ENCODE results near the gene MRPL58.

Gene MRPL58

GRCh38 chr17:75063626-75064025 is 51.2 kb downstream of the MRPL58 start:
- Histone ChIP-seq H2AFZ (ENCODE audit: insufficient read depth, low read length, poor library complexity) (no peak overlapping the region), H2BK120ac (ENCODE audit: insufficient read depth, low read length, poor library complexity) (no peak overlapping the region), H3K14ac (ENCODE audit: low read length) (no peak overlapping the region), H3K18ac (ENCODE audit: low read length) (no peak overlapping the region), H3K27ac (ENCODE audit: low read depth, low read length) (no peak overlapping the region), H3K9ac (ENCODE audit: low read length) (no peak overlapping the region), H2AK5ac (ENCODE audit: low read length) (no peak overlapping the region), H3K79me1 (ENCODE audit: low read length) (no peaks in the 10 kb centered on the region), H3K27me3 (ENCODE audit: insufficient read depth, low read length) (no peaks in the 10 kb centered on the region), H3K36me3 (ENCODE audit: control insufficient read depth in 1 of 2, insufficient read depth in 2 of 2, low read length in 2 of 2) (peaks cover 46 to 57% of the 10 kb centered on the region in 2 experiments), H3K9me3 (ENCODE audit: insufficient read depth, low read depth, low read length) (no peaks in the 10 kb centered on the region), H2BK5ac (ENCODE audit: low read depth, low read length, poor library complexity) (no peak overlapping the region), H3K4me2 (ENCODE audit: low read length) (no peak overlapping the region), H4K8ac (ENCODE audit: low read depth, low read length) (no peak overlapping the region), H3K79me2 (ENCODE audit: control insufficient read depth, insufficient read depth, low read length, poor library complexity) (no peaks in the 10 kb centered on the region), H4K91ac (ENCODE audit: low read depth, low read length) (no peak overlapping the region), H3K4ac (ENCODE audit: low read depth, low read length) (no peak overlapping the region), H3K4me1 (ENCODE audit: control insufficient read depth in 1 of 2, insufficient read depth in 2 of 2, low read length in 2 of 2) (no peaks in the 10 kb centered on the region), H3K23ac (ENCODE audit: low read length) (no peak overlapping the region), H2BK12ac (ENCODE audit: low read length) (no peak overlapping the region), H3K4me3 (ENCODE audit: low read depth, low read length) (no peak overlapping the region), H4K12ac (ENCODE audit: low read depth, low read length) (no peak overlapping the region)
- DNase-seq, result no peak
- WGBS (ENCODE audit: extremely low coverage, insufficient coverage, insufficient read length), result no CpG with 5 or more reads among the region's 3 CpGs

DNA sequence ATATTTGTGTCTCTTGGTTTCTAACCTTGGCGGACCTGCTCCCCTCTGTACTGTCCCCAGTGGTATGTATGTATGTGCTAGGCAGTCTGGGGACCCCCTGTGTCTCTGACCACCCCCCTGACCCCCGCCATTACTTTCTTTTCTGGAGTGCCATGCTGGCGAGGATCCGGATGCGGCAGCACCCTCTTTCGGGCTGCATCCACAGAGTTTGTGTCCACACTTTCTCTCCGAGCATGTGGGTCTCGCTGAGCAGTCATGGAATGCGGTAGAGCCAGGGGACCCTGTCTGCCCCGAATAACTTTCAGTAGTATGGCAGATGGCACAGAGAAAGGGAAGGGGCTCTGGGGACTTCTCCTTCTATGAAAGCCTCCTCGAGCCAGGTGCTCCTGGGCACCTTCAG is 51.6 kb downstream of the MRPL58 start:
- H4K8ac ChIP-seq (ENCODE audit: low read depth, low read length), result no peak overlapping the region
- no peak overlapping the region for H3K27ac ChIP-seq (ENCODE audit: low read depth, low read length)
- H2BK5ac ChIP-seq (ENCODE audit: low read depth, low read length, poor library complexity), result no peak overlapping the region
- no peak overlapping the region for H3K4me3 ChIP-seq (ENCODE audit: low read depth, low read length)
- no peak overlapping the region for H4K12ac ChIP-seq (ENCODE audit: low read depth, low read length)
- H2AFZ ChIP-seq (ENCODE audit: insufficient read depth, low read length, poor library complexity), result no peak overlapping the region
- H3K79me1 ChIP-seq (ENCODE audit: low read length), result no peaks in the 10 kb centered on the region
- no peak for DNase-seq
- no peak overlapping the region for H3K4me2 ChIP-seq (ENCODE audit: low read length)
- no peak overlapping the region for H3K4ac ChIP-seq (ENCODE audit: low read depth, low read length)
- H4K91ac ChIP-seq (ENCODE audit: low read depth, low read length), result no peak overlapping the region
- no peaks in the 10 kb centered on the region for H3K27me3 ChIP-seq (ENCODE audit: insufficient read depth, low read length)
- no peak overlapping the region for H2BK12ac ChIP-seq (ENCODE audit: low read length)
- no peak overlapping the region for H3K9ac ChIP-seq (ENCODE audit: low read length)
- no peak overlapping the region for H2BK120ac ChIP-seq (ENCODE audit: insufficient read depth, low read length, poor library complexity)
- no peak overlapping the region for H2AK5ac ChIP-seq (ENCODE audit: low read length)
- no peak overlapping the region for H3K14ac ChIP-seq (ENCODE audit: low read length)
- peaks cover 46 to 57% of the 10 kb centered on the region in 2 experiments for H3K36me3 ChIP-seq (ENCODE audit: control insufficient read depth in 1 of 2, insufficient read depth in 2 of 2, low read length in 2 of 2)
- WGBS (ENCODE audit: extremely low coverage, insufficient coverage, insufficient read length), result no CpG with 5 or more reads among the region's 11 CpGs
- no peaks in the 10 kb centered on the region for H3K79me2 ChIP-seq (ENCODE audit: control insufficient read depth, insufficient read depth, low read length, poor library complexity)
- H3K9me3 ChIP-seq (ENCODE audit: insufficient read depth, low read depth, low read length), result no peaks in the 10 kb centered on the region
- H3K23ac ChIP-seq (ENCODE audit: low read length), result no peak overlapping the region
- no peak overlapping the region for H3K18ac ChIP-seq (ENCODE audit: low read length)
- H3K4me1 ChIP-seq (ENCODE audit: control insufficient read depth in 1 of 2, insufficient read depth in 2 of 2, low read length in 2 of 2), result no peaks in the 10 kb centered on the region

DNA sequence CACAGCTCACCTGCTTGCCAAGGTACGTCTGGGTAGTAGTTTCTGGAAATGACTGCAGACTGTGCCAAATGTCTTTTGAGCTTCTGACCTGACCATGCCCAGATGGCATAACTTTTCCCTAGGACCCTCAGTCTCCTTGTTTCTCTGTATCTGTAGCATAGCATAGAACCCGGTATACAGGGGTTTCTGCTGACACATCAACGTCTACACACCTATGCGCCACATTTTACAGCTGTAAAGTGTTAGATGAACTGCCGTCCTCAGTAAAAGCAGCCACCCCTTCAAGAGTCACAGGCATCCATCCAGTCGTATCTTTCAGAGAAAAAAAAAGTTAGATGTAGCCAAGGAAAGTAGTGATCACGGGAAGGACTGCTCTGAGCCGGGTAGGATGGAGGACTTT is 52.0 kb downstream of the MRPL58 start:
- Histone ChIP-seq H3K27me3 (ENCODE audit: insufficient read depth, low read length) (no peaks in the 10 kb centered on the region), H3K18ac (ENCODE audit: low read length) (no peak overlapping the region), H2BK5ac (ENCODE audit: low read depth, low read length, poor library complexity) (no peak overlapping the region), H3K14ac (ENCODE audit: low read length) (no peak overlapping the region), H3K27ac (ENCODE audit: low read depth, low read length) (no peak overlapping the region), H3K4me2 (ENCODE audit: low read length) (no peak overlapping the region), H3K4me1 (ENCODE audit: control insufficient read depth in 1 of 2, insufficient read depth in 2 of 2, low read length in 2 of 2) (no peaks in the 10 kb centered on the region), H4K91ac (ENCODE audit: low read depth, low read length) (no peak overlapping the region), H3K9ac (ENCODE audit: low read length) (no peak overlapping the region), H4K12ac (ENCODE audit: low read depth, low read length) (no peak overlapping the region), H4K8ac (ENCODE audit: low read depth, low read length) (no peak overlapping the region), H3K4ac (ENCODE audit: low read depth, low read length) (no peak overlapping the region), H3K36me3 (ENCODE audit: control insufficient read depth in 1 of 2, insufficient read depth in 2 of 2, low read length in 2 of 2) (peaks cover 44 to 54% of the 10 kb centered on the region in 2 experiments), H2AK5ac (ENCODE audit: low read length) (no peak overlapping the region), H3K79me2 (ENCODE audit: control insufficient read depth, insufficient read depth, low read length, poor library complexity) (no peaks in the 10 kb centered on the region), H2AFZ (ENCODE audit: insufficient read depth, low read length, poor library complexity) (no peak overlapping the region), H3K9me3 (ENCODE audit: insufficient read depth, low read depth, low read length) (no peaks in the 10 kb centered on the region), H3K4me3 (ENCODE audit: low read depth, low read length) (no peak overlapping the region), H2BK120ac (ENCODE audit: insufficient read depth, low read length, poor library complexity) (no peak overlapping the region), H2BK12ac (ENCODE audit: low read length) (no peak overlapping the region), H3K23ac (ENCODE audit: low read length) (no peak overlapping the region), H3K79me1 (ENCODE audit: low read length) (no peaks in the 10 kb centered on the region)
- no CpG with 5 or more reads among the region's 8 CpGs for WGBS (ENCODE audit: extremely low coverage, insufficient coverage, insufficient read length)
- DNase-seq, result no peak

DNA sequence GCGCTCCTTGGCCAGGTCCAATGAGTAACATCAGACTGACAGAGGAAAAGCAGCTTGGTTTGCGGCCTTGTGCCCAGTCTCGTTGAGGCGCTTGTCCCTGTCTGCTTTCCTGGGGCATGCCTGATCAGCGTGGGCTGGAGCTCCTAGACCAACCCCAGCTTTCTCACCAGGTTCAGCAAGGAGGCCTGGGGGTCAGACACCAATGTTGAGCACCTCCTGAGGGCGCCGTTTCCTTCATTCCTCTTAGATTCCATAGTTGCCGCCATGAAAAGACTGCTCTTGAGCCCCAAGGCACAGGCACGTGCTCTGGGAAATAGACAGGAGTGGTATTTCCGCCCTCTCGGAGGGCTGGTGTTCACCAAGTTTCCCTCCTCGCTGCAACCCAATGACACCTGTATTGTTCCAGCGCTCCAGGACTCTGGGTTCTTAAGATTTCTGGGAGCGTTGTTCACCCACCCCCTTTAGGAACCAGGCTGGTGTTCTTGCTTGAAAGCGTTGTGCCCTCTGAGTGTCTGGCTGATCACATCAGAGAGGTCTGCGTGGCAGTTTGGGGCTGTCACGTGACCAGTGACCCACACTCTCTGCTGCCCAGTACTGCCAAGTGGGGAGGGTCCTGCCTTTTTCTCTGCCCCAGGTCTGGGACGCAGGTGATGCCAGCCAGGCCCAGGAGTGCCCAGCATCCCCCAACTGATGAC is 52.5 kb downstream of the MRPL58 start:
- Histone ChIP-seq H3K9me3 (ENCODE audit: insufficient read depth, low read depth, low read length) (no peaks in the 10 kb centered on the region), H3K79me2 (ENCODE audit: control insufficient read depth, insufficient read depth, low read length, poor library complexity) (no peaks in the 10 kb centered on the region), H3K27me3 (ENCODE audit: insufficient read depth, low read length) (no peaks in the 10 kb centered on the region), H3K4me3 (ENCODE audit: low read depth, low read length) (no peak overlapping the region), H2AFZ (ENCODE audit: insufficient read depth, low read length, poor library complexity) (no peak overlapping the region), H4K91ac (ENCODE audit: low read depth, low read length) (no peak overlapping the region), H3K36me3 (ENCODE audit: control insufficient read depth in 1 of 2, insufficient read depth in 2 of 2, low read length in 2 of 2) (peaks cover 42 to 49% of the 10 kb centered on the region in 2 experiments), H3K14ac (ENCODE audit: low read length) (no peak overlapping the region), H2BK5ac (ENCODE audit: low read depth, low read length, poor library complexity) (no peak overlapping the region), H3K27ac (ENCODE audit: low read depth, low read length) (no peak overlapping the region), H4K8ac (ENCODE audit: low read depth, low read length) (no peak overlapping the region), H3K18ac (ENCODE audit: low read length) (no peak overlapping the region), H4K12ac (ENCODE audit: low read depth, low read length) (no peak overlapping the region), H2BK12ac (ENCODE audit: low read length) (no peak overlapping the region), H3K79me1 (ENCODE audit: low read length) (no peaks in the 10 kb centered on the region), H3K9ac (ENCODE audit: low read length) (no peak overlapping the region), H3K4ac (ENCODE audit: low read depth, low read length) (no peak overlapping the region), H3K4me2 (ENCODE audit: low read length) (no peak overlapping the region), H2AK5ac (ENCODE audit: low read length) (no peak overlapping the region), H3K23ac (ENCODE audit: low read length) (no peak overlapping the region), H2BK120ac (ENCODE audit: insufficient read depth, low read length, poor library complexity) (no peak overlapping the region), H3K4me1 (ENCODE audit: control insufficient read depth in 1 of 2, insufficient read depth in 2 of 2, low read length in 2 of 2) (no peaks in the 10 kb centered on the region)
- WGBS (ENCODE audit: extremely low coverage, insufficient coverage, insufficient read length), result no CpG with 5 or more reads among the region's 18 CpGs
- DNase-seq, result no peak
